ENCODE results near the gene ANO1.

ANO1 gene

GRCh38 chr11:70099578-70100279, 21.6 kb downstream of the ANO1 start:
- DNase-seq: no peak

- DNase-seq: no peak
Measured at GRCh38 chr11:70100280-70100603, 22.1 kb downstream of the ANO1 start.

- no peak for DNase-seq
Measured at GRCh38 chr11:70100791-70101190, 22.7 kb downstream of the ANO1 start.

- DNase-seq: no peak
Measured at GRCh38 chr11:70103256-70103975, 25.3 kb downstream of the ANO1 start.

- DNase-seq: no peak
Measured at GRCh38 chr11:70104419-70104818, 26.3 kb downstream of the ANO1 start.

GRCh38 chr11:70104961-70105360, 26.8 kb downstream of the ANO1 start:
- DNase-seq: no peak

- DNase-seq: no peak
Measured at GRCh38 chr11:70105369-70105754, 27.2 kb downstream of the ANO1 start.

GRCh38 chr11:70105755-70106571, 27.8 kb downstream of the ANO1 start:
- DNase-seq: no peak

GRCh38 chr11:70106757-70107156, 28.6 kb downstream of the ANO1 start:
- no peak for DNase-seq

GRCh38 chr11:70107191-70107590, 29.1 kb downstream of the ANO1 start:
- DNase-seq: no peak

- DNase-seq: no peak
Measured at GRCh38 chr11:70107756-70108155, 29.6 kb downstream of the ANO1 start.

- no peak for DNase-seq
Measured at GRCh38 chr11:70108250-70108649, 30.1 kb downstream of the ANO1 start.

- no peak for DNase-seq
Measured at GRCh38 chr11:70109006-70109405, 30.9 kb downstream of the ANO1 start.

GRCh38 chr11:70109903-70110302, 31.8 kb downstream of the ANO1 start:
- DNase-seq: no peak

GRCh38 chr11:70110538-70111055, 32.5 kb downstream of the ANO1 start:
- no peak for DNase-seq

GRCh38 chr11:70111269-70112016, 33.3 kb downstream of the ANO1 start:
- DNase-seq: no peak

- no peak for DNase-seq
Measured at GRCh38 chr11:70112017-70112434, 33.9 kb downstream of the ANO1 start.

- no peak for DNase-seq
Measured at GRCh38 chr11:70113801-70114200, 35.7 kb downstream of the ANO1 start.

GRCh38 chr11:70115778-70116177, 37.7 kb downstream of the ANO1 start:
- DNase-seq: no peak

GRCh38 chr11:70116386-70117065, 38.4 kb downstream of the ANO1 start:
- DNase-seq: no peak

- DNase-seq: no peak
Measured at GRCh38 chr11:70117567-70118145, 39.5 kb downstream of the ANO1 start.

- no peak for DNase-seq
Measured at GRCh38 chr11:70118642-70119041, 40.5 kb downstream of the ANO1 start.

All from stimulated activated CD8-positive, alpha-beta memory T cell treated with anti-CD3 and anti-CD28 coated beads, Interleukin-4, amount 100 ng/mL, for 48 hours (primary cell).